ENCODE data around the gene TAS2R19. TPM values are rescaled to one million over a fixed set of nuclear protein-coding genes. Genes with fewer than 3 reads are reported as not detected.
"Not testable (repeated sequence)": the region's sequence is repeated elsewhere in the genome, so short reads cannot be mapped to it uniquely, and the experiment has no call there.

TAS2R19 gene
- total RNA-seq, 1 experiment from 2014 or later = 3.3 TPM

GRCh38 chr12:11059041-11059440 lies 36.6 kb upstream of the TAS2R19 start:
- Histone ChIP-seq H3K79me2 (ENCODE audit: low read depth) (no peaks in the 10 kb centered on the region), H3K9me3 (ENCODE audit: insufficient read depth, low read depth) (no peaks in the 10 kb centered on the region), H3K27me3 (ENCODE audit: insufficient read depth, low read depth) (no peaks in the 10 kb centered on the region), H3K9me2 (ENCODE audit: insufficient read depth) (no peaks in the 10 kb centered on the region), H4K20me1 (ENCODE audit: insufficient read depth) (no peaks in the 10 kb centered on the region), H3K4me2 (no peak overlapping the region), H3K27ac (no peak overlapping the region), H3K36me3 (ENCODE audit: low read depth) (no peaks in the 10 kb centered on the region), H3K4me3 (no peak overlapping the region), H3K4me1 (replicated peaks; ENCODE audit: insufficient read depth) (no peaks in the 10 kb centered on the region), H2AFZ (no peak overlapping the region), H3F3A (ENCODE audit: insufficient read depth, low read depth) (no peaks in the 10 kb centered on the region)
- intact Hi-C loops (cut with micrococcal nuclease; ENCODE audit: unreplicated experiment) = loop anchor here (10.0 kb wide), 1 partner anchor 66 kb away; no protein-coding TSS in a partner anchor
- ChIA-PET POLR2A (ENCODE audit: unreplicated experiment) (no interaction called here), CTCF (no interaction called here)
- no TSS peak for BruUV-seq (replicated peaks)
- DNase-seq = no peak
- no peak for TF ChIP-seq CTCF (conservative IDR thresholded peaks at IDR 0.05)
- TF ChIP-seq EZH2 (IDR thresholded peaks at IDR 0.05; ENCODE audit: low read depth) = no peak

GRCh38 chr12:11055306-11055705 lies 32.9 kb upstream of the TAS2R19 start:
- POLR2A ChIA-PET (ENCODE audit: unreplicated experiment) = no interaction called here
- Histone ChIP-seq H3K9me2 (ENCODE audit: insufficient read depth) (no peaks in the 10 kb centered on the region), H2AFZ (no peak overlapping the region), H3K4me2 (no peak overlapping the region), H3F3A (ENCODE audit: insufficient read depth, low read depth) (no peaks in the 10 kb centered on the region), H3K27ac (no peak overlapping the region), H3K36me3 (ENCODE audit: low read depth) (no peaks in the 10 kb centered on the region), H3K79me2 (ENCODE audit: low read depth) (no peaks in the 10 kb centered on the region), H4K20me1 (ENCODE audit: insufficient read depth) (no peaks in the 10 kb centered on the region), H3K9me3 (ENCODE audit: insufficient read depth, low read depth) (no peaks in the 10 kb centered on the region), H3K27me3 (ENCODE audit: insufficient read depth, low read depth) (no peaks in the 10 kb centered on the region), H3K4me1 (replicated peaks; ENCODE audit: insufficient read depth) (no peaks in the 10 kb centered on the region), H3K4me3 (no peak overlapping the region)
- no peak for DNase-seq
- BruUV-seq (replicated peaks) = no TSS peak
- intact Hi-C loops (cut with micrococcal nuclease; ENCODE audit: unreplicated experiment) = loop anchor here (10.0 kb wide), 1 partner anchor 69 kb away; no protein-coding TSS in a partner anchor
- CTCF ChIA-PET = no interaction called here
- TF ChIP-seq CTCF (conservative IDR thresholded peaks at IDR 0.05) = no peak
- no peak for TF ChIP-seq EZH2 (IDR thresholded peaks at IDR 0.05; ENCODE audit: low read depth)

- BruUV-seq (replicated peaks); POLR2A ChIA-PET (ENCODE audit: unreplicated experiment); H3K79me2 ChIP-seq (ENCODE audit: low read depth); H3K9me2 ChIP-seq (ENCODE audit: insufficient read depth); H3K4me2 ChIP-seq; H2AFZ ChIP-seq; H3K4me3 ChIP-seq; H3K36me3 ChIP-seq (ENCODE audit: low read depth); H3F3A ChIP-seq (ENCODE audit: insufficient read depth, low read depth); H4K20me1 ChIP-seq (ENCODE audit: insufficient read depth); DNase-seq; H3K4me1 ChIP-seq (replicated peaks; ENCODE audit: insufficient read depth); H3K9me3 ChIP-seq (ENCODE audit: insufficient read depth, low read depth); H3K27ac ChIP-seq; CTCF ChIA-PET; H3K27me3 ChIP-seq (ENCODE audit: insufficient read depth, low read depth): not testable (repeated sequence)
- intact Hi-C loops (cut with micrococcal nuclease; ENCODE audit: unreplicated experiment) = loop anchor here (10.0 kb wide), 1 partner anchor 75 kb away; no protein-coding TSS in a partner anchor
Observed at GRCh38 chr12:11049806-11050531, 27.5 kb upstream of the TAS2R19 start.

GRCh38 chr12:11041366-11041765 lies 18.9 kb upstream of the TAS2R19 start:
- intact Hi-C loops (cut with micrococcal nuclease; ENCODE audit: unreplicated experiment); H3K36me3 ChIP-seq (ENCODE audit: low read depth); H4K20me1 ChIP-seq (ENCODE audit: insufficient read depth); POLR2A ChIA-PET (ENCODE audit: unreplicated experiment); H3K4me1 ChIP-seq (replicated peaks; ENCODE audit: insufficient read depth); BruUV-seq (replicated peaks); DNase-seq; H3K4me3 ChIP-seq; H3F3A ChIP-seq (ENCODE audit: insufficient read depth, low read depth); H2AFZ ChIP-seq; H3K9me2 ChIP-seq (ENCODE audit: insufficient read depth); H3K79me2 ChIP-seq (ENCODE audit: low read depth); H3K27me3 ChIP-seq (ENCODE audit: insufficient read depth, low read depth); H3K9me3 ChIP-seq (ENCODE audit: insufficient read depth, low read depth); H3K27ac ChIP-seq; H3K4me2 ChIP-seq: not testable (repeated sequence)
- CTCF ChIA-PET = interaction anchor here (0.7 kb wide), 1 partner anchor 778 kb away, joined by 5 read pairs; no protein-coding TSS in a partner anchor

All from PC-9 (cell line).